Activated CD4-positive, alpha-beta T cell treated with anti-CD3 and anti-CD28 coated beads for 36 hours (primary cell): Measurements from ENCODE around the gene RCE1. TPM values are rescaled to one million over a fixed set of nuclear protein-coding genes. Genes with fewer than 3 reads are reported as not detected.
A peak's percentile ranks its signal among the peaks of the same experiment; 100 is the strongest.
"Not testable (repeated sequence)": the region's sequence is repeated elsewhere in the genome, so short reads cannot be mapped to it uniquely, and the experiment has no call there.

Experiments
- ATAC-seq: fragments of 200-7000 bp; cut with Tn5 transposase; one replicate; pipeline ENCODE4 v1.10.0; 2021; ENCODE audit warnings: mild to moderate bottlenecking, moderate library complexity
- CTCF ChIA-PET: fragments of 350-600 bp; sonication (Branson Sonifier 250); formaldehyde crosslinking; loops from one replicate; lab custom pipeline; 2021; ENCODE audit warnings: antibody characterized with exemption; lab: Charles Lee
- POLR2A ChIA-PET: fragments of 350-600 bp; sonication (Branson Sonifier 250); formaldehyde crosslinking; loops from one replicate; lab custom pipeline; 2021; ENCODE audit warnings: antibody characterized with exemption, inconsistent platforms; lab: Charles Lee
- DNase-seq: peaks from one replicate; pipeline ENCODE4 v3.0.0-alpha.2; 2020
- H3K27ac Mint-ChIP-seq: one replicate; pipeline ENCODE4 v1.8.0; 2021; ENCODE audit warnings: mixed read lengths
- H3K27me3 Mint-ChIP-seq: one replicate; pipeline ENCODE4 v1.8.0; 2021; ENCODE audit warnings: mixed read lengths
- H3K36me3 Mint-ChIP-seq: one replicate; pipeline ENCODE4 v1.8.0; 2021; ENCODE audit warnings: low read depth, mixed read lengths
- H3K4me1 Mint-ChIP-seq: one replicate; pipeline ENCODE4 v1.8.0; 2021; ENCODE audit warnings: mixed read lengths
- H3K4me3 Mint-ChIP-seq: one replicate; pipeline ENCODE4 v1.8.0; 2021; ENCODE audit warnings: mild to moderate bottlenecking, moderate library complexity, mixed read lengths
- H3K9me3 Mint-ChIP-seq: one replicate; pipeline ENCODE4 v1.8.0; 2021; ENCODE audit warnings: low read depth, mixed read lengths
- intact Hi-C, 2 experiments: fragments of 100-400 bp; cut with DNase I in 1 of 2; cut with micrococcal nuclease in 1 of 2; formaldehyde crosslinking; loops; one replicate each; pipeline versions ENCODE4 v1.14.2 to v1.15.1; 2022 to 2024; cut with DNase I, micrococcal nuclease
- total RNA-seq, 2 experiments: library from RNA; stranded (reverse); gene quantifications; one replicate each; pipeline ENCODE4 v1.2.3, GENCODE V29; 2021

Gene RCE1
- total RNA-seq, 2 experiments from 2014 or later, result 24.9 to 25.6 TPM

GRCh38 chr11:66823700-66824099, 19.5 kb upstream of the RCE1 start:
- intact Hi-C loops, result no loop called here
- DNase-seq, result no peak
- Mint-ChIP-seq H3K27ac (no peak overlapping the region), H3K27me3 (no peaks in the 10 kb centered on the region), H3K4me1 (no peaks in the 10 kb centered on the region), H3K36me3 (no peaks in the 10 kb centered on the region), H3K9me3 (no peaks in the 10 kb centered on the region), H3K4me3 (no peak overlapping the region)
- CTCF ChIA-PET, result interaction anchor here (0.6 to 1.2 kb wide), 2 partner anchors 55 to 261 kb away, joined by 3 to 4 read pairs; no protein-coding TSS in a partner anchor
- no peak for ATAC-seq
- POLR2A ChIA-PET, result no interaction called here

GRCh38 chr11:66824573-66824972, 18.7 kb upstream of the RCE1 start:
- H3K4me1 Mint-ChIP-seq, H3K27ac Mint-ChIP-seq, H3K4me3 Mint-ChIP-seq, POLR2A ChIA-PET, H3K9me3 Mint-ChIP-seq, H3K27me3 Mint-ChIP-seq, intact Hi-C loops, DNase-seq, H3K36me3 Mint-ChIP-seq, ATAC-seq: not testable (repeated sequence)
- CTCF ChIA-PET, result interaction anchor here (0.6 kb wide), 1 partner anchor 9 kb away, joined by 3 read pairs; no protein-coding TSS in a partner anchor

- no peak for DNase-seq
- Mint-ChIP-seq H3K36me3 (peaks cover 5% of the 10 kb centered on the region), H3K4me3 (no peak overlapping the region), H3K4me1 (peaks cover 7% of the 10 kb centered on the region), H3K27me3 (no peaks in the 10 kb centered on the region), H3K9me3 (no peaks in the 10 kb centered on the region), H3K27ac (peak overlapping the region; percentile 80)
- no peak for ATAC-seq
- intact Hi-C loops, result loop anchor here (1.0 to 10.0 kb wide), 4 partner anchors 140 to 426 kb away; no protein-coding TSS in a partner anchor
- POLR2A ChIA-PET, result no interaction called here
- CTCF ChIA-PET, result interaction anchor here (0.6 to 3.9 kb wide), 15 partner anchors 10 to 235 kb away, joined by 3 to 32 read pairs (median 4); no protein-coding TSS in a partner anchor
Observed at GRCh38 chr11:66834539-66834845, 8.7 kb upstream of the RCE1 start.

- ATAC-seq (no peak), DNase-seq (no peak)
- H3K36me3 Mint-ChIP-seq, result peaks cover 6% of the 10 kb centered on the region
- no peak overlapping the region for H3K27ac Mint-ChIP-seq
- no peaks in the 10 kb centered on the region for H3K27me3 Mint-ChIP-seq
- peaks cover 11% of the 10 kb centered on the region for H3K4me1 Mint-ChIP-seq
- ChIA-PET CTCF (interaction anchor here (0.6 to 3.9 kb wide), 12 partner anchors 14 to 243 kb away, joined by 3 to 32 read pairs (median 4); no protein-coding TSS in a partner anchor), POLR2A (no interaction called here)
- H3K4me3 Mint-ChIP-seq, result no peak overlapping the region
- H3K9me3 Mint-ChIP-seq, result no peaks in the 10 kb centered on the region
- intact Hi-C loops, result loop anchor here (1.0 to 10.0 kb wide), 4 partner anchors 141 to 427 kb away; no protein-coding TSS in a partner anchor
Observed at GRCh38 chr11:66834943-66835342, 8.3 kb upstream of the RCE1 start.

GRCh38 chr11:66835768-66836405, 7.4 kb upstream of the RCE1 start:
- peaks cover 20% of the 10 kb centered on the region for H3K4me1 Mint-ChIP-seq
- intact Hi-C loops, result loop anchor here (2.0 to 10.0 kb wide), 2 partner anchors 257 to 261 kb away; no protein-coding TSS in a partner anchor

GRCh38 chr11:66840317-66841091, 2.7 kb upstream of the RCE1 start:
- no peak for ATAC-seq
- Mint-ChIP-seq H3K4me3 (peak overlapping the region; percentile 6), H3K27me3 (no peaks in the 10 kb centered on the region), H3K36me3 (peaks cover 32% of the 10 kb centered on the region), H3K9me3 (no peaks in the 10 kb centered on the region), H3K4me1 (peaks cover 51% of the 10 kb centered on the region), H3K27ac (peak overlapping the region; percentile 73)
- ChIA-PET CTCF (interaction anchor here (0.8 to 1.8 kb wide), 3 partner anchors 11 to 272 kb away, joined by 3 to 9 read pairs (median 4); partner anchors contain the start of genes CTSF and RBM4B), POLR2A (interaction anchor here (0.6 kb wide), 2 partner anchors 18 to 224 kb away, joined by 3 read pairs; no protein-coding TSS in a partner anchor)
- no peak for DNase-seq
- intact Hi-C loops, result loop anchor here (5.0 kb wide), 3 partner anchors 93 to 767 kb away; partner anchors contain the start of genes NDUFV1 (in 1 of the 2) and NPAS4 (in 1 of the 2)

More at GRCh38 chr11:66835768-66836405, 7.4 kb upstream of the RCE1 start:
- no peak for DNase-seq
- no peak for ATAC-seq
- Mint-ChIP-seq H3K9me3 (no peaks in the 10 kb centered on the region), H3K27me3 (no peaks in the 10 kb centered on the region), H3K27ac (peak overlapping the region; percentile 6), H3K36me3 (peaks cover 14% of the 10 kb centered on the region), H3K4me3 (no peak overlapping the region)
- POLR2A ChIA-PET, result no interaction called here
- CTCF ChIA-PET, result interaction anchor here (0.5 kb wide), 1 partner anchor 23 kb away, joined by 4 read pairs; no protein-coding TSS in a partner anchor

GRCh38 chr11:66841861-66842260, 1.4 kb upstream of the RCE1 start:
- no peaks in the 10 kb centered on the region for H3K9me3 Mint-ChIP-seq
- H3K27ac Mint-ChIP-seq, result peak overlapping the region; percentile 90
- ChIA-PET CTCF (interaction anchor here (0.6 to 3.3 kb wide), 10 partner anchors 9 to 478 kb away, joined by 3 to 11 read pairs (median 3); partner anchors contain the start of gene RBM4B), POLR2A (no interaction called here)
- peaks cover 32% of the 10 kb centered on the region for H3K36me3 Mint-ChIP-seq
- H3K4me3 Mint-ChIP-seq, result peak overlapping the region; percentile 92
- intact Hi-C loops, result loop anchor here (2.0 to 5.0 kb wide), 5 partner anchors 95 to 1619 kb away; partner anchors contain the start of genes CCDC87 (in 1 of the 2), CCS (in 1 of the 2), NDUFV1 (in 1 of the 2) and NPAS4 (in 1 of the 2)
- peaks cover 51% of the 10 kb centered on the region for H3K4me1 Mint-ChIP-seq
- DNase-seq (no peak), ATAC-seq (no peak)
- H3K27me3 Mint-ChIP-seq, result no peaks in the 10 kb centered on the region

- intact Hi-C loops, result loop anchor here (2.0 to 5.0 kb wide), 5 partner anchors 95 to 1618 kb away; partner anchors contain the start of genes CCDC87 (in 1 of the 2), CCS (in 1 of the 2), NDUFV1 (in 1 of the 2) and NPAS4 (in 1 of the 2)
- ATAC-seq, result no peak
- Mint-ChIP-seq H3K9me3 (no peaks in the 10 kb centered on the region), H3K4me1 (peaks cover 51% of the 10 kb centered on the region), H3K27me3 (no peaks in the 10 kb centered on the region), H3K36me3 (peaks cover 32% of the 10 kb centered on the region), H3K27ac (peak overlapping the region; percentile 90), H3K4me3 (peak overlapping the region; percentile 92)
- no peak for DNase-seq
- ChIA-PET CTCF (interaction anchor here (0.6 to 3.3 kb wide), 8 partner anchors 9 to 479 kb away, joined by 3 to 11 read pairs (median 3); no protein-coding TSS in a partner anchor), POLR2A (interaction anchor here (0.6 to 2.0 kb wide), 5 partner anchors 10 to 556 kb away, joined by 3 to 10 read pairs (median 3); partner anchors contain the start of gene DPP3)
Observed at GRCh38 chr11:66842501-66842895, 743 bp upstream of the RCE1 start.

GRCh38 chr11:66843776-66844495, 695 bp downstream of the RCE1 start:
- Mint-ChIP-seq H3K27ac (peak overlapping the region; percentile 92), H3K4me3 (peak overlapping the region; percentile 92), H3K27me3 (no peaks in the 10 kb centered on the region), H3K4me1 (peaks cover 49% of the 10 kb centered on the region), H3K9me3 (no peaks in the 10 kb centered on the region), H3K36me3 (peaks cover 29% of the 10 kb centered on the region)
- POLR2A ChIA-PET, result interaction anchor here (1.1 to 2.0 kb wide), 3 partner anchors 8 to 12 kb away, joined by 3 to 9 read pairs (median 8); no protein-coding TSS in a partner anchor
- DNase-seq (no peak), ATAC-seq (no peak)
- CTCF ChIA-PET, result interaction anchor here (0.6 to 3.3 kb wide), 5 partner anchors 8 to 361 kb away, joined by 3 to 11 read pairs (median 4); no protein-coding TSS in a partner anchor
- intact Hi-C loops, result loop anchor here (1.0 to 5.0 kb wide), 19 partner anchors 12 to 1617 kb away; partner anchors contain the start of genes CCDC87 (in 2 of the 2), CCS (in 2 of the 2), ACTN3 (in 1 of the 2) and DPP3 (in 1 of the 2)
